ENCODE results near the gene VPS13D.

DNA sequence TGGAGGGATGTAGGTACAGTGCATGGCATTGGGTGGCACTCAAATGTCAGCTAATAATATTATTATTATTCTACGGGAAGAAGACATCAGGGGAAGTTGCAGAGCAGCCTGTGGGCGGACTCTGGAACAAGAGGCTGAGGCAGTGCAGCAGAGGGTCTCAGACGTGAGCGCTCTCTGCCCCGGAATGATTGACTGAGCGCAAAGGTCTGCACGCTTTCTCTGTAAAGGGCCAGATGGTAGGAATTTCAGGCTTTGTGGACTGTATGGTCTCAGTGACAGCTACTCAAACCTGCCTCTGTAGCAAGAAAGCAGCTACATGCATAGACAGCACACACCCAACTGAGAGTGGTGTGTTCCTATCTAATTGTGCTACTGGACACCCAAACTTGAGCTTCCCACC, 29.6 kb upstream of the VPS13D start:
- TF ChIP-seq, protein P1, sequence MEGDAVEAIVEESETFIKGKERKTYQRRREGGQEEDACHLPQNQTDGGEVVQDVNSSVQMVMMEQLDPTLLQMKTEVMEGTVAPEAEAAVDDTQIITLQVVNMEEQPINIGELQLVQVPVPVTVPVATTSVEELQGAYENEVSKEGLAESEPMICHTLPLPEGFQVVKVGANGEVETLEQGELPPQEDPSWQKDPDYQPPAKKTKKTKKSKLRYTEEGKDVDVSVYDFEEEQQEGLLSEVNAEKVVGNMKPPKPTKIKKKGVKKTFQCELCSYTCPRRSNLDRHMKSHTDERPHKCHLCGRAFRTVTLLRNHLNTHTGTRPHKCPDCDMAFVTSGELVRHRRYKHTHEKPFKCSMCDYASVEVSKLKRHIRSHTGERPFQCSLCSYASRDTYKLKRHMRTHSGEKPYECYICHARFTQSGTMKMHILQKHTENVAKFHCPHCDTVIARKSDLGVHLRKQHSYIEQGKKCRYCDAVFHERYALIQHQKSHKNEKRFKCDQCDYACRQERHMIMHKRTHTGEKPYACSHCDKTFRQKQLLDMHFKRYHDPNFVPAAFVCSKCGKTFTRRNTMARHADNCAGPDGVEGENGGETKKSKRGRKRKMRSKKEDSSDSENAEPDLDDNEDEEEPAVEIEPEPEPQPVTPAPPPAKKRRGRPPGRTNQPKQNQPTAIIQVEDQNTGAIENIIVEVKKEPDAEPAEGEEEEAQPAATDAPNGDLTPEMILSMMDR (IDR thresholded peaks at IDR 0.05; ENCODE audit: low read depth, low read length): no peak
- no peak for TF ChIP-seq POLR2A (IDR thresholded peaks at IDR 0.05; ENCODE audit: extremely low read depth, insufficient read length)
- no peak for TF ChIP-seq MYC (IDR thresholded peaks at IDR 0.05; ENCODE audit: low read depth, low read length)
- TF ChIP-seq, protein P2, sequence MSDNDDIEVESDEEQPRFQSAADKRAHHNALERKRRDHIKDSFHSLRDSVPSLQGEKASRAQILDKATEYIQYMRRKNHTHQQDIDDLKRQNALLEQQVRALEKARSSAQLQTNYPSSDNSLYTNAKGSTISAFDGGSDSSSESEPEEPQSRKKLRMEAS (IDR thresholded peaks at IDR 0.05; ENCODE audit: low read depth, low read length): no peak
